ENCODE results near the gene GCNA.
"Not testable (repeated sequence)": the region's sequence is repeated elsewhere in the genome, so short reads cannot be mapped to it uniquely, and the experiment has no call there.

GCNA gene

DNA sequence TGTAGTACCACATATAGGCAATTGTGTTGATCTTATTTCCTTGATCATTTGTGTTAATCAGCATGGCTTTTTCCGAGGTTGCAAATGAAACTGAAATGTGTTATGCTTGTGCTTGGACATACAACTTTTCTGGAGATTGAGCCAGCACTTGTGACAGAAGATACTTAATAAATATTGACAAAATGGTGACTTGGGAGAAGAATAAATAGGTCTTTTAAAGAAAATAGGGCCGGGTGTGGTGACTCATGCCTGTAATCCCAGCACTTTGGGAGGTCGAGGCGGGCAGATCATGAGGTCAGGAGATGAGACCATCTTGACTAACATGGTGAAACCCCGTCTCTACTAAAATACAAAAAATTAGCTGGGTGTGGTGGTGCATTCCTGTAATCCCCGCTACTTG lies 18.5 kb upstream of the GCNA start:
- not testable (repeated sequence) for DNase-seq

DNA sequence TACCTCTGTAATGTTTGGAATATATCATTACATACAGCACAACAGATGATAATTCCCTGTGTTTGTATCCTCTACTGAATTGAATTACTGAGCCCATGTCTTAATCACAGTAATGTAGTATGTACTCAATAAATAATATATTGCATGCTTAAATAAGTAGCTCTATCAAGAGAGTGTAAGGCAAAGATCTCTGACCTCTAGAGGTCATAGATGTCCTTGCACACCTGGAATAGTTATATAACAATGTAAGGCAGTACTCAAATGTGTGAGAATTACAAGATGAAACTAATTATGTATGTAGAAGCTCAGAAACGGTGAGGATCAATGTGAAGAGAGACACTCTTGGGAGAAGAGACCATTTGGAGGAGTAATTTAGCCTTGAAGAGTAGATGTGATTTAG lies 14.3 kb upstream of the GCNA start:
- no peak for DNase-seq

- no peak for DNase-seq
These were observed 12.7 kb upstream of the GCNA start for GRCh38 chrX:71565474-71566041.

GRCh38 chrX:71571390-71571789 lies 6.8 kb upstream of the GCNA start:
- not testable (repeated sequence) for DNase-seq

- DNase-seq, result no peak
These were observed 4.6 kb upstream of the GCNA start for GRCh38 chrX:71573590-71573989.

DNA sequence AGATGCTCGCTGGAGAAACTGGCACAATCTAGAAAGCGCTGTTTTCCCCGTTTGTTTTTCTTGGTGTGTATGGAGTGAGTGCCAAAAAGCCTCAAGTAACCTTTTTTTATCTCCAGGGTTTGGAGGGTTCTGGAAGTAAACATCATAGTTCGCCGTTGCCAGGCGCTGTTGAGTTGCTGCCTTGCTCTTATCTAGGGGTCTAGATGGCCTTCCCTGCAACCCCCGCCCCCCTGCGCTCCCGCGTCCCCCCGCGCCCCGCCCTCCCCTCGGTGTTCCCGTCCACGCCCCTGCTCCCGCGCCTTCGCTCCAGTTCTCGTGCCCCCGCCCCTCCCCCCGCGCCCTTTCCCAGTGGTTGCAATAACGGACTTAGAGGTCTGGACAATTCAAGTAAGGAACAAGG lies 555 bp upstream of the GCNA start:
- DNase-seq, result no peak

DNA sequence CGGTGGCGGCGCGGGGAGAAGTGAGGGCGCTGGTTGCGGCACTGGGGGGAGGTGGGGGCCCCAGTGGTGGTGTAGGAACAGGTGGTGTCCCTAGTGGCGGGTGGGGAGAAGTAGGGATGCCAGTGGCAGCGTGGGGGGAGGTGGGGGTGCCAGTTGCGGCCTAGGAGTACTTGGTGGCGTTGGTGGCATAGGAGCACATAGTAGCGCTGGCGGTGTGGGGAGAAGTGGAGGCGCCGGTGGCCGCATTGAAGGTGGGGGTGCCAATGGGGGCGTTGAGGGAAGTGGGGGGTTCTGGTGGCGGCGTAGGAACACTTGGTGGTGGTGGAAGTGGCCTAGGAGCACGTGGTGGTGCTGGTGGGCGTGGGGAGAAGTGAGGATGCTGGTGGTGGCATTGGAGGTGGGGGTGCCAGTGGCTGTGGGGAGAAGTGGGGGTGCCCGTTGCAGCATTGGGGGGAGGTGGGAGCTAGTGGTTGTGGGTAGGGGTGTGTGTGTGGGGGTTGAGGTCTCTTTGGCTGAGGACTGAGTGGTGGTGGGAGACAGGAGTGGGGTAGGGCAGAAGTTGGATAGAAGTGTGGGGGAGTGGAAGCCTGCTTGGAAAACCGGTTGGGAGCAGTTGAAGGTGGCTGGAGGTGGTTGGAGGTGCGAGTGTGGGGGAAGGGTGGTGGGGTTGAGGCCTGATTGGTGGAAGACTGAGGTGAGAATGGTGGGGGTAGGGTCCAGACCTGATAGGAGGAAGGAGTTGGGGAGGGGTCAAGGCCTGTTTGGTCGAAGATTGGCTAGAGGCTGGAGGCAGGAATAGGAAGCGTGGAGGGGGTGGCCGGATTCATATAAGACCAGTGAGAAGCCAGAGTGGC lies 1.1 kb downstream of the GCNA start:
- DNase-seq, result no peak

DNA sequence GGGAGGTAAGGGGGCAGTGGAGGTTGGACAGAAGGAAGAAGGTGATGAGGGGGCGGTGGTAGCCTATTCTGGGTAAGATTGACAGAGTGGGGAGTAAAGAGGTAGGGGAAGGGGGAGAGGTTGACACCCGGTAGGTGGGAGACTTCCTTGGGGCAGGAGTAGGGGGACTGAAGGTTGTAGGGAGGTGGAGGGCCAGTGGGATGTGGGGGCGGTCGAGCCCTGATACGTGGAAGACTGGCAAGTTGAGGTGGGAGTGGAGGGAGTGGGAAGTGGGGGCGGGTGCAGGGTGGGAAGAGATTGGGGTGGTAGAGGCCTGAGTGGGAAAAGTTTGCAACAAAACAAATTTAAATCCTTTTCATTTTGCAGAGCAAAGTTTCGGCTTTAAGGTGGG lies 1.7 kb downstream of the GCNA start:
- DNase-seq, result no peak

DNA sequence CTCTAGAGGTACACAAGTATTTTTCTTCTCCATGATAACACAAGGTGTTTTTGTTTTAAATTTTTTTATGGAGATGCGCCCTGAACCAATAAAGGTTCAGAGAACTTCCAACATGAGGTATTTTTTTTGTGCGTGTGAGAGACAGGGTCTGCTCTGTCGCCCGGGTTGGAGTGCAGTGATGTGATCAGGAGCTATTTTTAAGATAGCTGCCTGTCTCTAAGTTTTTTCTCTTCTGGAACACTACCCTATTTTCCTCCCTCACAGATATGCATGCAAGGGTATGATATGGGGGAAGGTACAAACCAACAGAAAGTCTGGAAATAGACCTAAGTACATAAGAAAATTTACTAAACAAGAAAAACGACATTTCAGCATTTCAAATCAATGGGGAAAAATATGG lies 3.0 kb downstream of the GCNA start:
- DNase-seq, result no peak

GRCh38 chrX:71586929-71587328 lies 8.7 kb downstream of the GCNA start:
- no peak for DNase-seq

DNA sequence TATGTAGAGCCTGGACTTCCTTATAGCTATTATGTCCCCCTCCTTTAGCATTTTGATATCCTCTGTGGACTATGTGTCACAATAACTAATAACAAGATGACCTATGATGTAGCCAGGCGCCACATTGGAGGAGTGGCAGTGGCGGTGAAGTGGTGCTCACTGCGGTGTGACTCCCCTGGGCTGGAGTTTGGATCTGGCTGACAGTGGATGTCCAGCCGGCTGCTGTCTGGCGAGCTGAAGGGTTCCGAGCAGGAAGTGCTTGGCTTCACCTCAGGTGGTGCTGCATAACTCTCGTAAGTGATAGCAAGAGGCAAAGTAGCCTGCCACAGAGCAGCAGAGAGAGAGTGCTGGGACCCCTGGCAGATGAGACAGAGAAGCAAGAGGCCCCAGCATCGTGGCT lies 15.0 kb downstream of the GCNA start:
- DNase-seq, result not testable (repeated sequence)

DNA sequence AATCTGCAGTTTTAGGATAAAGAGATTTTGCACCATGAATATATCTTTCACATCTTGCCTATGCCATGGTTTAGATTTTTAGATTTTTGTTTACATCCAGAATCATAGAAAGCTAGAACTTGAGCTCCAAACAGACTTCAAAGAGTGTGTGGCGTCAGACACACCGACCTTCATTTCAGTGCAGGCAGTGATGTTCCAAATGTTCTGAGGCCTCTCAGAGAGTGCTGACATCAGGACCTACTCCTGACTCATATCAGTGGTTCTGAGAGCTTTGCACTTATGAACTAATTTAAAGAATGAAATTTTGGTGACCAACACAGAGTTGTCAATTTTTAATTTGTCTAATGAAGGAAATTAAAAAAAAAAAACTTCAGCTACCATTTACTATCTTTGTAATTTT lies 21.7 kb downstream of the GCNA start:
- DNase-seq, result no peak

GRCh38 chrX:71603618-71604017 lies 25.4 kb downstream of the GCNA start:
- no peak for DNase-seq

DNA sequence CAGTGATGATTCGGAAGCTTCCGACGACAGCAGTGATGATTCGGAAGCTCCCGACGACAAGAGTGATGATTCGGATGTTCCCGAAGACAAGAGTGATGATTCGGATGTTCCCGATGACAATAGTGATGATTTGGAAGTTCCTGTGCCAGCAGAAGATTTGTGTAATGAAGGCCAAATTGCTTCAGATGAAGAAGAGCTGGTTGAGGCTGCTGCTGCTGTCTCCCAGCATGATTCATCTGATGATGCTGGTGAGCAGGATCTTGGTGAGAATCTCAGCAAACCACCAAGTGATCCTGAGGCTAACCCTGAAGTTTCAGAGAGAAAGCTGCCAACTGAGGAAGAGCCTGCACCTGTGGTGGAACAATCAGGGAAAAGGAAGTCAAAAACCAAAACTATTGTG lies 25.9 kb downstream of the GCNA start:
- DNase-seq, result no peak

DNA sequence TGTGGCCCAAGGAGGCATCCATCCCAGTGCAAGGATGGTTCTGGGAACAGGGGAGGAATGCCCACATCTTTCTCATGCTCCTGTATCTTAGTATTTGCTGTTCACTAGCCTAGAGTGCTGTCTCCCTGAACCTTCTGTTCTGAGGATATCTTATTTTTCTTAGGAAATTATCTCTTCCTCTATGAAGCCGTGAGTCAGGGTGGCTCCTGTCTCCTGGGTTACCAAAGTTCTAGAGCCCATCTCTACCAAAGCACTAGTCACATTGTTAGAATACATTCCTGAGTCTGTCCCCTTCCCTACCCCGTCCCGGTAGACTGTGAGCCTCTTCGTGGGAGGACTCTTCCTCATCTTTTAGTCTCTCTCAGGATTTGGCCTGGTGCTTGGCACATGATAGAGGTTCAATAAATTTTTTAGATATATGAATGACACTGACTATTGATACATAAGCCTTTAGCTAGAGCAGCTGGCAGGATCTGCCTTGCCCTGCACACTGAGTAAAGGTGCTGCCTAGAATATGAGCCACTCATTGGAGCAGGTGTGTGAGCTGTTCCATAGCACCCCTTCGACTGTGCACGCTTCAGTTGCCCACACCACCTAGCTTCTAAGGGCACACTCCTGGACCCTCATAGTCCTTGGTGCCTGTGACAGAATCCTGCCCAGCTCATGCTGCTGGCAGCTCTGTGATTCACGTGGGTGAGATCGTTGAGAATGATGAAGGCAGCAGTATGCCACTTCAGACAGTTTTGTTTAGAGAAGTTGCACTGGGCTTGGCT lies 26.7 kb downstream of the GCNA start:
- no peak for DNase-seq

GRCh38 chrX:71606536-71607216 lies 28.4 kb downstream of the GCNA start:
- peak; percentile 19 for DNase-seq

DNA sequence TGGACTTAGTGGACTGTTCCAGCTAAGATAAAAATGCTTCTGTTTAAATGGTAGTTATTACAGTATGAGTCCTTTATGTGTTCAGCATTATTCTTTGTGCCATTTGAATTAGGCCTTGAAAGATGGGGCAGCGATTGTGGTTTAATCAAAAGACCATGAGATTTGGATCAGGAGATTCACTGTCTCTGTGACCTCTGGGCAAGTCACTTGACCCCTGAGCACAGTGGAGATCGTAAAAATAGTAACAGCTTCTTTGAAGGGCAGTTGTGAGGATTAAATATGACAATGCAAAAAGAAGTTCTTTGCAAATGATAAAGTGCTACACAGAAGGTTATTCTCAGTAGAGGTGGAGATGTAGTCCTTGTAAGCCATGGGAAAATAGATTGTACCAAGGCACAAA lies 29.3 kb downstream of the GCNA start:
- no peak for DNase-seq

- no peak for DNase-seq
These were observed 31.0 kb downstream of the GCNA start for GRCh38 chrX:71609095-71609750.

DNA sequence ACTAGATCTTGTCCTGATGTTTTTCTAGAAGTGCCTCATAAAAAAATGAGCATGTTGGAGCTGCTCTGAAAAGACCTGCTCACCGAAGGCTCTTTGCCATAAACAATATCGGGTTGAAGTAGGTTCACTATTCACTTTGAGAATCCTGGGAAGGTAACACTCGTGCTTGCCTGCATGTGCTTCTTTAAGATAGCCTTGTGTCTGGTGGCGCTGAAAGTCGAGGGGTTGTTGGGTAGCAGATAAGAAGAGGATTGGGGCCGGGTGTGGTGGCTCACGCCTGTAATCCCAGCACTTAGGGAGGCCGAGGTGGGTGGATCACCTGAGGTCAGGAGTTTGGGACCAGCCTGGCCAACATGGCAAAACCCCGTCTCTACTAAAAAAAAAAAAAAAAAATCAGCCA lies 33.5 kb downstream of the GCNA start:
- not testable (repeated sequence) for DNase-seq

GRCh38 chrX:71612256-71612655 lies 34.0 kb downstream of the GCNA start:
- no peak for DNase-seq

GRCh38 chrX:71615056-71615455 lies 36.8 kb downstream of the GCNA start:
- no peak for DNase-seq

GRCh38 chrX:71615954-71616353 lies 37.7 kb downstream of the GCNA start:
- no peak for DNase-seq
